Measurements from ENCODE around the gene CSN3.
"Not testable (repeated sequence)": the region's sequence is repeated elsewhere in the genome, so short reads cannot be mapped to it uniquely, and the experiment has no call there.

DNA sequence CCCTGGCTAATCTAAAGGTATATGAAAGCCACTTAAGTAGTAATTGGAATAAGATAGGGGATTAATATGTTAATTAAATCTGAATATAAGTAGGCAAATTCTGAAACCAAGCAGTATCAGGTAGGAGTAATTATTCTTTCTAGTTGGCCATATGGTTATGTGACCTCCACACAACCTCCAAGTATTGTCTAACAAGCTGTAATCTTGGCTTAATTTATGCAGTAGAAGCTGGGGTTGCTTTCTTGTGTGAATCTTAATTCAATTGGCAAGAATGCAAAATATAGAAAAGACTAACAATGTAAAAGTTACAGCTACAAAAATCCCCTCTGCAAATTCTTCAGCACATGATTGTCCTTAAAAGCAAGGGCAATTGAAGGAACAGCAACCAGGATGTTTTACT lies 26.3 kb upstream of the CSN3 start:
- TF ChIP-seq POLR2AphosphoS5, POLR2A (IDR thresholded peaks at IDR 0.05; ENCODE audit: low read depth, low read length): not testable (repeated sequence)

Data from GM12892 (cell line).